ENCODE results near the gene PRRC2A.
A peak's percentile ranks its signal among the peaks of the same experiment; 100 is the strongest.

The PRRC2A gene

DNA sequence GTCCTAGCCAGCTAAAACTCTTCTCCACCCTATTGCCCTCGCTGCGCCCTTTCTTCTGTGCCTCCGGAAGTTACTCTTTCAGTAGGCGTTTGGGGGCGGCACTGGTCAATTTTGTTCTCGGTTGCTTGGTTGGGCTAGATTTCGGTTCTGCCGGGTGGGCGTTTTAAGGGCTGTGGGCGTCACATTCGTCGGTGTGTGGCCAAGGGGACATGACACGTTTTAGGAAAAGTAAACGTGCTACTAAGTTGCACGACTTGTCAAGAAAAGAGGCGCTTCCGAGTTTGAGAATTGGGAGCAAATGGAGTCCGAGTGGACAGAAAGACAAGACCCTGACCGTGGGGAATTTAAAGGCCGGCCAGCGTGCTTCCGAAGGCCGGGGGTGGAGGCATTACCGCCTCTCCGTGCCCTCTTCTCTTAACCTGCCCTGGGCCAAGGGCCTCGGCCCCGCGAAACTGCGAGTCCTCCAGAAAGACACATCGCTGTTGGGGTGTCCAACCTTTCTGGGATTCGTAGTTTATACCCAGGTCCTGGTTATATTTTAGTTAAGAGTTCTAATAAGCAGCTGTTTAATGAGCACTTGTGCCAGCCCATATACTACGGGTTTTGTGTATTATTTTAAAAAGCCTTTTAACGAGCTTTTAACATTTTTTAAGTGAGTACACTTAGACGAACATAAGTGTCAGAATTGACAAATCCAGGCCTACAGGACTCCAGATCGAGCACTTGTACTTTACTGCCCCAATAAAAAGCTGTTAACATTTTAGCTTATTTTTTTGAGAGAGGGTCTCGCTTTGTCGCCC, 32.6 kb downstream of the PRRC2A start:
- DNase-seq (ENCODE audit: extremely low spot score), result peak; percentile 88
- CTCF ChIA-PET, result interaction anchor here (1.1 kb wide), 1 partner anchor 7 kb away, joined by 4 read pairs; the partner anchor contains the start of gene C6orf47
- POLR2A ChIA-PET, result interaction anchor here (0.8 to 5.6 kb wide), 21 partner anchors 9 to 319 kb away, joined by 3 to 138 read pairs (median 5); partner anchors contain the start of genes ABHD16A, AIF1, C6orf47 and CSNK2B

DNA sequence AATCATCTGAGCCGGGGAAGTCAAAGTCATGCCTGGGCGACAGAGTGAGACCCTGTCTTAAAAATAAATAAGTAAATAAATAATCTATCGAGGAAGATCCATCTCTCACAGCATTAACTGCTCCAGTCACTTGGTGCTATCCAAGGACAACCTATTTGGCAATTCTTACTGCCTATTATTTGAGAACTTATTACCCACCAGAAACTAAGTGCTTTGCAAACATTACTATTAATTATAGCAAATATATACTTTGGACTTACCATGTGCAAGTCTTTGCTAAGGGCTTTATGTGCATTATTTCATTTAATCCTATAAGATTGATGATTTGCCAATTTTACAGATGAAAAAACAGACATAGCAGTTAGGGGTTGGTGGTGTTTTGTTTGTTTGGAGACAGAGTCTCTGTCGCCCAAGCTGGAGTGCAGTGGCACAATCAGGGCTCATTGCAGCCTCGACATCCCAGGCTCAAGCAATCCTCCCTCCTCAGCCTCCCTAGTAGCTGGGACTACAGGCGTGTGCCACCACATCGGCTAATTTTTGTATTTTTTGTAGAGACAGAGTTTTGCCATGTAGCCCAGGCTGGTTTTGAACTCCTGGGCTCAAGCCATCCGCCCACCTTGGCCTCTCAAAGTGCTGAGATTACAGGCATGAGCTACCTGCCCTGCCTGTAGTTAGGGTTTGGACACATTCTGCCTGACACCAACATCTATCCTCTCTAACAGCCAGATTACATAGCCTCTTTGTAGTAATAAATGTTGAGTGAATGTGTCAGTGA, 34.2 kb downstream of the PRRC2A start:
- POLR2A ChIA-PET, result interaction anchor here (1.1 to 4.5 kb wide), 3 partner anchors 10 to 1317 kb away, joined by 4 to 24 read pairs (median 11); partner anchors contain the start of genes GPANK1 and PRRC2A
- CTCF ChIA-PET, result interaction anchor here (0.7 kb wide), 1 partner anchor 136 kb away, joined by 6 read pairs; no protein-coding TSS in a partner anchor
- TF ChIP-seq ELF4 (IDR thresholded peaks at IDR 0.05) (no peak), CTBP1 (IDR thresholded peaks at IDR 0.05; ENCODE audit: borderline replicate concordance) (no peak), HDGF (IDR thresholded peaks at IDR 0.05; ENCODE audit: borderline replicate concordance) (no peak), FOXA1 (IDR thresholded peaks at IDR 0.05) (no peak), NFRKB (IDR thresholded peaks at IDR 0.05) (no peak), SUZ12 (IDR thresholded peaks at IDR 0.05) (no peak), BHLHE40 (IDR thresholded peaks at IDR 0.05; ENCODE audit: borderline replicate concordance) (no peak), FOXK2 (IDR thresholded peaks at IDR 0.05) (no peak), ZNF384 (IDR thresholded peaks at IDR 0.05) (no peak), FOXM1 (IDR thresholded peaks at IDR 0.05; ENCODE audit: borderline replicate concordance) (no peak), TARDBP (IDR thresholded peaks at IDR 0.05) (no peak), LEF1 (IDR thresholded peaks at IDR 0.05; ENCODE audit: borderline replicate concordance) (no peak), PKNOX1 (IDR thresholded peaks at IDR 0.05) (no peak), L3MBTL2 (conservative IDR thresholded peaks at IDR 0.05) (no peak)
- no peak for DNase-seq (ENCODE audit: extremely low spot score)

More for the DNA sequence above, 32.6 kb downstream of the PRRC2A start:
- TF ChIP-seq TARDBP (IDR thresholded peaks at IDR 0.05) (no peak), L3MBTL2 (conservative IDR thresholded peaks at IDR 0.05) (0 out of 2 replicates have a peak, but pooled peaks have one; percentile 46)

- ChIA-PET POLR2A (interaction anchor here (0.7 to 1.8 kb wide), 5 partner anchors 9 to 1316 kb away, joined by 3 to 11 read pairs (median 4); partner anchors contain the start of genes CSNK2B and GPANK1), CTCF (no interaction called here)
- TF ChIP-seq FOXM1 (IDR thresholded peaks at IDR 0.05; ENCODE audit: borderline replicate concordance) (no peak), FOXA1 (IDR thresholded peaks at IDR 0.05) (no peak), SUZ12 (IDR thresholded peaks at IDR 0.05) (no peak), CTBP1 (IDR thresholded peaks at IDR 0.05; ENCODE audit: borderline replicate concordance) (no peak), TARDBP (IDR thresholded peaks at IDR 0.05) (no peak), NFRKB (IDR thresholded peaks at IDR 0.05) (no peak), L3MBTL2 (conservative IDR thresholded peaks at IDR 0.05) (no peak)
- DNase-seq (ENCODE audit: extremely low spot score), result no peak
Observed at GRCh38 chr6:31655349-31656237, 35.1 kb downstream of the PRRC2A start, which contains the start of gene APOM. APOM (plus strand) TSS chr6:31655894; CDS start chr6:31655967, 73 bp downstream.

DNA sequence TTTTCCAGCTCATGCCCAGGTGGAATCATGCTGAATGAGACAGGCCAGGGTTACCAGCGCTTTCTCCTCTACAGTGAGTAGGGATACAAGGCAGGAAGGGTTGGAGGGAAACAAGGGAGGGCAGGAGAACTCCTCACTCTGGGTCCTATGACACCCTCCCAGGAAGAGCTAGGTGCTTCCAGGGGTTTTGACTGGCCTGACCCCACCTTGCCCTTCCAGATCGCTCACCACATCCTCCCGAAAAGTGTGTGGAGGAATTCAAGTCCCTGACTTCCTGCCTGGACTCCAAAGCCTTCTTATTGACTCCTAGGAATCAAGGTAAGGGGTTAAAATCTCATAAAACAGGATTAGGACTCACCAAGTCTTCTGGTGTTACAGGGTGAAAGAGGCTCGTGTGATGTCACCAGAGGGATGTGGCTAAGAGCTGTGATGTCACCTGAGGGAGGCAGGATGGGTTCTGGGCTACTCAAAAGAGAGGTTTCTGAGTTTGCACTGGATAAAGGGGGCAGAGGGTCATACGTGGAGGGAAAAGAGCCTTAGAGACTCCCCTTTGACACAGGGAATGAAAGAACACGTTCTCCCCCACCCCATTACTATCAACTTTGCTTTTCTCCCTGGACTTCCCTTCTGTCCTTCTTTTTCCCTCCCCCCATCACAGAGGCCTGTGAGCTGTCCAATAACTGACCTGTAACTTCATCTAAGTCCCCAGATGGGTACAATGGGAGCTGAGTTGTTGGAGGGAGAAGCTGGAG, 37.1 kb downstream of the PRRC2A start:
- TF ChIP-seq ZNF384 (IDR thresholded peaks at IDR 0.05), result no peak
- TF ChIP-seq BHLHE40 (IDR thresholded peaks at IDR 0.05; ENCODE audit: borderline replicate concordance), result no peak
- no peak for TF ChIP-seq HDGF (IDR thresholded peaks at IDR 0.05; ENCODE audit: borderline replicate concordance)
- TF ChIP-seq SUZ12 (IDR thresholded peaks at IDR 0.05), result no peak
- no peak for TF ChIP-seq PKNOX1 (IDR thresholded peaks at IDR 0.05)
- no peak for TF ChIP-seq CTBP1 (IDR thresholded peaks at IDR 0.05; ENCODE audit: borderline replicate concordance)
- TF ChIP-seq FOXM1 (IDR thresholded peaks at IDR 0.05; ENCODE audit: borderline replicate concordance), result no peak
- no peak for TF ChIP-seq ELF4 (IDR thresholded peaks at IDR 0.05)
- TF ChIP-seq SP1 (IDR thresholded peaks at IDR 0.05), result no peak
- no peak for TF ChIP-seq FOXA1 (IDR thresholded peaks at IDR 0.05)
- no peak for TF ChIP-seq LEF1 (IDR thresholded peaks at IDR 0.05; ENCODE audit: borderline replicate concordance)
- no peak for TF ChIP-seq FOXK2 (IDR thresholded peaks at IDR 0.05)
- TF ChIP-seq NFRKB (IDR thresholded peaks at IDR 0.05), result no peak
- no peak for TF ChIP-seq TARDBP (IDR thresholded peaks at IDR 0.05)
- no peak for TF ChIP-seq ARNT (IDR thresholded peaks at IDR 0.05)
- no peak for TF ChIP-seq L3MBTL2 (conservative IDR thresholded peaks at IDR 0.05)
- CTCF ChIA-PET, result no interaction called here
- POLR2A ChIA-PET, result no interaction called here
- no peak for DNase-seq (ENCODE audit: extremely low spot score)

DNA sequence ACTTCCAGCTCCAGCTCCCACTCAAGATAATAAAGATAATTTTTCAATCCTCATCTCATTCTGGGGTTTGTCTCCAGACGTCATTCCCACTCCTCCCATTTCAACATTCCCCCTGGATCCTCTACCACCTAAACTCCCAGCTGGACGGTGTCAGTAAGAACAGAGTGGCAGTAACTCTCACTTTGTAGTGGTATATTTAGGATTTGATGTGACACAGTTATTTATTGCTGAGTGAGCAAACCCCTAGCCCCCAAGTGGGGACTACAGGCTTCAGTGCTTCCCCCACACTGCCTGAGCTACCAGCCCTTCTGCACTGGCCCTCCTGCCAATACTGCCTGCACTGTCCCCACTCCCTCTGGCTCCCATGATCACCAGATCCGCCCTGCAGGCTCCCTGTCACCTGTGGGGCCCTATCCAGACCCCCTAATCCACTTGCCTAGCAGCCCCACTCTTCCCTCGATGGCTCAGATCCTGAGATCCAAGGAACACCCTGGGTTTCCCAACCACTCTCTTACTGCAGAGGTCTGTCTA, 37.7 kb downstream of the PRRC2A start:
- CTCF ChIA-PET, result no interaction called here
- POLR2A ChIA-PET, result no interaction called here
- TF ChIP-seq LEF1 (IDR thresholded peaks at IDR 0.05; ENCODE audit: borderline replicate concordance) (no peak), ZNF384 (IDR thresholded peaks at IDR 0.05) (no peak)
- DNase-seq (ENCODE audit: extremely low spot score), result no peak
